Mesendoderm (in vitro differentiated cells): Measurements from ENCODE around the gene MRLN.
"Not testable (repeated sequence)": the region's sequence is repeated elsewhere in the genome, so short reads cannot be mapped to it uniquely, and the experiment has no call there.

ENCODE experiments used
- DNase-seq: peaks from one replicate; pipeline ENCODE4 v3.0.0; 2013
- H2AK5ac ChIP-seq: 2 replicates; pipeline ENCODE4 v1.6.1; 2013; ENCODE audit warnings: low read length, inconsistent platforms
- H2BK120ac ChIP-seq: 2 replicates; pipeline ENCODE4 v1.6.1; 2013; ENCODE audit warnings: low read depth, mild to moderate bottlenecking, low read length, moderate library complexity, mixed read lengths
- H2BK15ac ChIP-seq: replicated peaks from 2 replicates; pipeline ENCODE4 v1.6.1; 2013; ENCODE audit warnings: low read depth, mild to moderate bottlenecking, moderate library complexity
- H2BK5ac ChIP-seq: 2 replicates; pipeline ENCODE4 v1.6.1; 2013; ENCODE audit warnings: low read length, inconsistent platforms
- H3K18ac ChIP-seq: 2 replicates; pipeline ENCODE4 v1.6.1; 2013; ENCODE audit warnings: mild to moderate bottlenecking, low read length, mixed read lengths
- H3K23ac ChIP-seq: one replicate; pipeline ENCODE4 v1.6.1; 2013; ENCODE audit warnings: low read length
- H3K27ac ChIP-seq: 2 replicates; pipeline ENCODE4 v1.5.1; 2013; ENCODE audit warnings: low read depth, mild to moderate bottlenecking, inconsistent platforms, low read length, moderate library complexity
- H3K27me3 ChIP-seq: 2 replicates; pipeline ENCODE4 v1.6.1; 2013; ENCODE audit warnings: low read length, control low read depth, mild to moderate bottlenecking, inconsistent platforms; ENCODE audit not compliant: insufficient read depth, poor library complexity
- H3K36me3 ChIP-seq: 2 replicates; pipeline ENCODE4 v1.6.1; 2013; ENCODE audit warnings: low read length, inconsistent platforms; ENCODE audit not compliant: control insufficient read depth, insufficient read depth
- H3K4ac ChIP-seq: one replicate; pipeline ENCODE4 v1.6.1; 2013; ENCODE audit warnings: low read depth, mild to moderate bottlenecking, low read length, moderate library complexity
- H3K4me1 ChIP-seq: 2 replicates; pipeline ENCODE4 v1.6.1; 2013; ENCODE audit warnings: low read depth, low read length, inconsistent platforms; ENCODE audit not compliant: control insufficient read depth
- H3K4me2 ChIP-seq: 2 replicates; pipeline ENCODE4 v1.6.1; 2013; ENCODE audit warnings: low read length
- H3K4me3 ChIP-seq: 2 replicates; pipeline ENCODE4 v1.5.1; 2013; ENCODE audit warnings: mild to moderate bottlenecking, low read length
- H3K56ac ChIP-seq: one replicate; pipeline ENCODE4 v1.6.1; 2013; ENCODE audit warnings: low read length
- H3K79me1 ChIP-seq: 2 replicates; pipeline ENCODE4 v1.6.1; 2013; ENCODE audit warnings: low read length, inconsistent platforms
- H3K79me2 ChIP-seq: 2 replicates; pipeline ENCODE4 v1.6.1; 2013; ENCODE audit warnings: mild to moderate bottlenecking, low read length; ENCODE audit not compliant: control insufficient read depth, insufficient read depth
- H3K9ac ChIP-seq: 2 replicates; pipeline ENCODE4 v1.6.1; 2013; ENCODE audit warnings: low read length, inconsistent platforms
- H4K5ac ChIP-seq: one replicate; pipeline ENCODE4 v1.6.1; 2013; ENCODE audit warnings: low read length
- H4K8ac ChIP-seq: one replicate; pipeline ENCODE4 v1.6.1; 2013; ENCODE audit warnings: low read depth, mild to moderate bottlenecking, control low read depth, low read length, moderate library complexity
- WGBS: extraction: QIAGEN DNeasy Blood & Tissue Kit; methylation state at CpG from one replicate; pipeline ENCODE4 v1.1.7; 2013; ENCODE audit warnings: low lambda C conversion rate, missing lambda C conversion rate; ENCODE audit not compliant: insufficient coverage; ENCODE audit errors: extremely low coverage; 5-methylcytosine and 5-hydroxymethylcytosine counted together

MRLN gene

DNA sequence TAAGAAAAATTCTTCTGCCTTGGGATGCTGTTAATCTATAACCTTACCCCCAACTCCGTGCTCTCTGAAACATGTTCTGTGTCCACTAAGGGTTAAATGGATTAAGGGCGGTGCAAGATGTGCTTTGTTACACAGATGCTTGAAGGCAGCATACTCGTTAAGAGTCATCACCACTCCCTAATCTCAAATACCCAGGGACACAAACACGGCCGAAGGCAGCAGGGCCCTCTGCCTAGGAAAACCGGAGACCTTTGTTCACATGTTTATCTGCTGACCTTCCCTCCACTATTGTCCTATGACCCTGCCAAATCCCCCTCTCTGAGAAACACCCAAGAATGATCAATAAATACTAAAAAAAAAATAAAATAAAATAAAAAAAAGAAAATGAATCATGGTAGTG lies 8.5 kb downstream of the MRLN start:
- not testable (repeated sequence) for H4K5ac ChIP-seq, H3K9ac ChIP-seq, H3K23ac ChIP-seq, H3K4me1 ChIP-seq, H3K18ac ChIP-seq, H2BK5ac ChIP-seq, H3K56ac ChIP-seq, H3K79me1 ChIP-seq, H3K36me3 ChIP-seq, H4K8ac ChIP-seq, H3K27me3 ChIP-seq, H3K4me3 ChIP-seq, H2AK5ac ChIP-seq, H3K27ac ChIP-seq, H2BK120ac ChIP-seq, DNase-seq, H3K79me2 ChIP-seq, H3K4ac ChIP-seq, H2BK15ac ChIP-seq, H3K4me2 ChIP-seq
- WGBS = no CpG with 5 or more reads among the region's 6 CpGs

GRCh38 chr10:59744156-59744555 lies 9.1 kb downstream of the MRLN start:
- no CpG with 5 or more reads among the region's 32 CpGs for WGBS
- not testable (repeated sequence) for H3K27me3 ChIP-seq, H3K79me1 ChIP-seq, H3K36me3 ChIP-seq, H3K27ac ChIP-seq, H3K4me2 ChIP-seq, H3K4ac ChIP-seq, H3K56ac ChIP-seq, H4K8ac ChIP-seq, H3K9ac ChIP-seq, H3K18ac ChIP-seq, H2AK5ac ChIP-seq, H3K79me2 ChIP-seq, H2BK5ac ChIP-seq, H2BK15ac ChIP-seq, H3K4me3 ChIP-seq, H4K5ac ChIP-seq, H3K23ac ChIP-seq, H2BK120ac ChIP-seq, H3K4me1 ChIP-seq, DNase-seq

- Histone ChIP-seq H4K8ac (no peak overlapping the region), H3K23ac (no peak overlapping the region), H2BK5ac (no peak overlapping the region), H3K18ac (no peak overlapping the region), H3K27ac (no peak overlapping the region), H3K4ac (no peak overlapping the region), H3K4me2 (no peak overlapping the region), H2AK5ac (no peak overlapping the region), H3K9ac (no peak overlapping the region), H2BK120ac (no peak overlapping the region), H3K36me3 (no peaks in the 10 kb centered on the region), H3K27me3 (no peaks in the 10 kb centered on the region), H3K79me1 (no peaks in the 10 kb centered on the region), H3K56ac (no peak overlapping the region), H3K4me1 (no peaks in the 10 kb centered on the region), H2BK15ac (no peak overlapping the region), H3K4me3 (no peak overlapping the region), H4K5ac (no peak overlapping the region), H3K79me2 (no peaks in the 10 kb centered on the region)
- WGBS = no CpG with 5 or more reads among the region's 5 CpGs
- DNase-seq = no peak
These were observed 11.7 kb downstream of the MRLN start for GRCh38 chr10:59741583-59741982.

DNA sequence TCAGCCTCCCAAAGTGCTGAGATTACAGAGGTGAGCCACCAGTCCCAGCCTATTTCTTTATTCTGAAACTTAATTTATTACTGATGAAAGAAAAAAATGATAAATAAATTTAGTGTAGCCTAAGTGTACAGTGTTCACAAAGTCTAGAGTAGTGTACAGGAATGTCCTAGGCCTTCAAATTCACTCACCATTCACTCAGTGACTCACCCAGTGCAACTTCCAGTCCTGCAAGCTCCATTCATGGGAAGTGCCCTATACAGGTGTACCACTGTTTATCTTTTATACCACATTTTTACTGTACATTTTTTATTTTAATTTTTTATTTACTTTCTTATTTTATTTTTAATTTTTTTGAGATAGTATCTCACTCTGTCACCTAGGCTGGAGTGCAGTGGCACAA lies 12.2 kb downstream of the MRLN start:
- H3K4ac ChIP-seq = no peak overlapping the region
- H3K18ac ChIP-seq = no peak overlapping the region
- no peak for DNase-seq
- no peaks in the 10 kb centered on the region for H3K27me3 ChIP-seq
- no peaks in the 10 kb centered on the region for H3K79me2 ChIP-seq
- no peak overlapping the region for H2AK5ac ChIP-seq
- H2BK120ac ChIP-seq = no peak overlapping the region
- no peaks in the 10 kb centered on the region for H3K79me1 ChIP-seq
- no peak overlapping the region for H4K8ac ChIP-seq
- H3K36me3 ChIP-seq = no peaks in the 10 kb centered on the region
- no peak overlapping the region for H2BK15ac ChIP-seq
- H2BK5ac ChIP-seq = no peak overlapping the region
- no peak overlapping the region for H3K4me2 ChIP-seq
- no peak overlapping the region for H3K4me3 ChIP-seq
- no peaks in the 10 kb centered on the region for H3K4me1 ChIP-seq
- no peak overlapping the region for H3K27ac ChIP-seq
- no peak overlapping the region for H3K56ac ChIP-seq
- no peak overlapping the region for H3K23ac ChIP-seq
- H3K9ac ChIP-seq = no peak overlapping the region
- H4K5ac ChIP-seq = no peak overlapping the region

DNA sequence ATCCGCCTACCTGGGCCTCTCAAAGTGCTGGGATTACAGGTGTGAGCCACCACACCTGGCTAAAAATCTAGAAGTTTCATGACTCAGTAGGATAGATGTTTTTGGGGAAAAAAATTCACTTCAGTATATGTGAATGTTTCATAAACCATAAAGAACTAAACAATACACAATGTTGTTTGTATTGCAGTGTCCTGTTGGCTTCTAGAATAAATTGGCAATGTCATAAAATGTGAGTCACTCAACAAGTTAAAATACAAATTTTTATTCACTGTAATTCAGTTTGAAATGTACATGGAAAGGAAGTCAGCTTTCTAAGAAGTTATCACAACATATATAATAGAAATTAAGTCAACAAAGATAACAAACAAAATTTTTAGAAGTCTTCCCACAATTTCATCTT lies 16.5 kb downstream of the MRLN start:
- Histone ChIP-seq H3K27ac (no peak overlapping the region), H4K5ac (no peak overlapping the region)

GRCh38 chr10:59735296-59735695 lies 18.0 kb downstream of the MRLN start:
- Histone ChIP-seq H2BK15ac (no peak overlapping the region), H3K27ac (no peak overlapping the region), H4K8ac (no peak overlapping the region), H3K9ac (no peak overlapping the region), H3K79me1 (no peaks in the 10 kb centered on the region), H2BK120ac (no peak overlapping the region), H3K23ac (no peak overlapping the region), H3K36me3 (no peaks in the 10 kb centered on the region), H3K4me3 (no peak overlapping the region), H3K79me2 (no peaks in the 10 kb centered on the region), H2BK5ac (no peak overlapping the region), H3K27me3 (no peaks in the 10 kb centered on the region), H3K4ac (no peak overlapping the region), H3K18ac (no peak overlapping the region), H3K56ac (no peak overlapping the region), H3K4me1 (no peaks in the 10 kb centered on the region), H4K5ac (no peak overlapping the region), H2AK5ac (no peak overlapping the region), H3K4me2 (no peak overlapping the region)
- DNase-seq = no peak
- WGBS = no CpG with 5 or more reads among the region's 1 CpG

More for the DNA sequence above, 16.5 kb downstream of the MRLN start:
- no peak overlapping the region for H3K4me3 ChIP-seq
- H3K56ac ChIP-seq = no peak overlapping the region
- H3K9ac ChIP-seq = no peak overlapping the region
- H2AK5ac ChIP-seq = no peak overlapping the region
- H3K27me3 ChIP-seq = no peaks in the 10 kb centered on the region
- no peak overlapping the region for H4K8ac ChIP-seq
- no peak overlapping the region for H3K18ac ChIP-seq
- H3K36me3 ChIP-seq = no peaks in the 10 kb centered on the region
- H3K4me1 ChIP-seq = no peaks in the 10 kb centered on the region
- no peaks in the 10 kb centered on the region for H3K79me2 ChIP-seq
- H2BK15ac ChIP-seq = no peak overlapping the region
- no CpG with 5 or more reads among the region's 1 CpG for WGBS
- no peak overlapping the region for H3K23ac ChIP-seq
- H3K4ac ChIP-seq = no peak overlapping the region
- no peak overlapping the region for H2BK120ac ChIP-seq
- DNase-seq = no peak
- no peaks in the 10 kb centered on the region for H3K79me1 ChIP-seq
- H3K4me2 ChIP-seq = no peak overlapping the region
- H2BK5ac ChIP-seq = no peak overlapping the region
